8988T (cell line): ENCODE data around the gene PRKCE.

Experiments
- DNase-seq: peaks from one replicate; pipeline ENCODE4 v3.0.0; 2011

The PRKCE gene

GRCh38 chr2:45634223-45634622, 17.3 kb upstream of the PRKCE start:
- DNase-seq = no peak

- DNase-seq = no peak
These were observed 15.5 kb upstream of the PRKCE start for GRCh38 chr2:45636008-45636407.

GRCh38 chr2:45637440-45637839, 14.0 kb upstream of the PRKCE start:
- no peak for DNase-seq

- no peak for DNase-seq
These were observed 10.9 kb upstream of the PRKCE start for GRCh38 chr2:45640576-45640975.

- no peak for DNase-seq
These were observed 8.4 kb upstream of the PRKCE start for GRCh38 chr2:45643095-45643494.

- peak; percentile 92 for DNase-seq
These were observed 7.6 kb upstream of the PRKCE start for GRCh38 chr2:45643543-45644542.

- DNase-seq = no peak
These were observed 5.2 kb upstream of the PRKCE start for GRCh38 chr2:45646289-45646688.

- no peak for DNase-seq
These were observed 4.1 kb upstream of the PRKCE start for GRCh38 chr2:45647356-45647755.

GRCh38 chr2:45647986-45648520, 3.4 kb upstream of the PRKCE start:
- no peak for DNase-seq

GRCh38 chr2:45648636-45649035, 2.8 kb upstream of the PRKCE start:
- no peak for DNase-seq

GRCh38 chr2:45649462-45649857, 2.0 kb upstream of the PRKCE start:
- no peak for DNase-seq

GRCh38 chr2:45649858-45650811, 1.3 kb upstream of the PRKCE start:
- peak; percentile 54 for DNase-seq

GRCh38 chr2:45650851-45651414, 542 bp upstream of the PRKCE start:
- peak; percentile 65 for DNase-seq

GRCh38 chr2:45652090-45653031, 886 bp downstream of the PRKCE start:
- no peak for DNase-seq

GRCh38 chr2:45653122-45653913, 1.8 kb downstream of the PRKCE start:
- DNase-seq = no peak

GRCh38 chr2:45654250-45654649, 2.8 kb downstream of the PRKCE start:
- no peak for DNase-seq

GRCh38 chr2:45661828-45662227, 10.4 kb downstream of the PRKCE start:
- no peak for DNase-seq

- DNase-seq = no peak
These were observed 13.3 kb downstream of the PRKCE start for GRCh38 chr2:45664635-45665261.

- no peak for DNase-seq
These were observed 17.0 kb downstream of the PRKCE start for GRCh38 chr2:45668509-45668908.

- no peak for DNase-seq
These were observed 17.6 kb downstream of the PRKCE start for GRCh38 chr2:45669032-45669486.
